ENCODE measurements around the gene JAK1.

Gene JAK1

GRCh38 chr1:64886877-64887276 is 79.5 kb downstream of the JAK1 start:
- Histone ChIP-seq H3K4me1 (ENCODE audit: control insufficient read depth, insufficient read depth, low read depth, low read length) (peaks cover 5% of the 10 kb centered on the region), H3K9ac (ENCODE audit: low read length) (no peak overlapping the region), H3K36me3 (ENCODE audit: control insufficient read depth in 1 of 2, insufficient read depth in 2 of 2, low read depth in 1 of 2, low read length in 2 of 2) (peaks cover 7 to 22% of the 10 kb centered on the region in 2 experiments), H3K4ac (ENCODE audit: low read depth in 1 of 2, low read length in 2 of 2) (no peak overlapping the region), H3K4me3 (ENCODE audit: insufficient read depth in 1 of 2, low read depth in 1 of 2, low read length in 2 of 2) (no peak overlapping the region), H4K91ac (ENCODE audit: low read length) (no peak overlapping the region), H3K27me3 (ENCODE audit: control insufficient read depth in 1 of 2, insufficient read depth in 1 of 2, low read length in 2 of 2) (no peaks in the 10 kb centered on the region), H2AFZ (ENCODE audit: low read depth, low read length) (no peak overlapping the region), H3K14ac (ENCODE audit: low read length in 2 of 2) (peak overlapping the region in 1 of 2 experiments; percentile 51), H3K4me2 (ENCODE audit: low read length, poor library complexity, severe bottlenecking) (no peak overlapping the region), H3K27ac (ENCODE audit: low read length, poor library complexity, severe bottlenecking) (no peak overlapping the region), H3K18ac (ENCODE audit: low read depth in 1 of 2, low read length in 2 of 2) (no peak overlapping the region), H2BK120ac (ENCODE audit: low read depth, low read length) (no peak overlapping the region), H4K8ac (ENCODE audit: low read length) (no peak overlapping the region), H2BK15ac (ENCODE audit: low read depth, poor library complexity, severe bottlenecking) (no peak overlapping the region), H3K9me3 (ENCODE audit: control insufficient read depth, low read length) (no peaks in the 10 kb centered on the region), H2BK12ac (ENCODE audit: low read length in 2 of 2) (no peak overlapping the region), H3K79me1 (replicated peaks; ENCODE audit: low read length, poor library complexity, severe bottlenecking) (peaks cover 27% of the 10 kb centered on the region), H2BK5ac (ENCODE audit: low read depth, low read length, poor library complexity, severe bottlenecking) (no peak overlapping the region), H2AK5ac (ENCODE audit: low read length, severe bottlenecking) (no peak overlapping the region), H3K23ac (ENCODE audit: low read length in 2 of 2) (no peak overlapping the region)
- DNase-seq, result no peak
- WGBS, result 100% methylated on average over 3 of the region's 4 CpGs

GRCh38 chr1:64885648-64886047 is 80.7 kb downstream of the JAK1 start:
- Histone ChIP-seq H3K4me3 (ENCODE audit: insufficient read depth in 1 of 2, low read depth in 1 of 2, low read length in 2 of 2) (no peak overlapping the region), H2BK5ac (ENCODE audit: low read depth, low read length, poor library complexity, severe bottlenecking) (no peak overlapping the region), H3K14ac (ENCODE audit: low read length in 2 of 2) (no peak overlapping the region), H2AK5ac (ENCODE audit: low read length, severe bottlenecking) (no peak overlapping the region), H2BK15ac (ENCODE audit: low read depth, poor library complexity, severe bottlenecking) (no peak overlapping the region), H2BK12ac (ENCODE audit: low read length in 2 of 2) (no peak overlapping the region), H3K36me3 (ENCODE audit: control insufficient read depth in 1 of 2, insufficient read depth in 2 of 2, low read depth in 1 of 2, low read length in 2 of 2) (peaks cover 7 to 22% of the 10 kb centered on the region in 2 experiments), H4K91ac (ENCODE audit: low read length) (no peak overlapping the region), H3K9me3 (ENCODE audit: control insufficient read depth, low read length) (no peaks in the 10 kb centered on the region), H2BK120ac (ENCODE audit: low read depth, low read length) (no peak overlapping the region), H3K18ac (ENCODE audit: low read depth in 1 of 2, low read length in 2 of 2) (no peak overlapping the region), H4K8ac (ENCODE audit: low read length) (no peak overlapping the region), H2AFZ (ENCODE audit: low read depth, low read length) (no peak overlapping the region), H3K4ac (ENCODE audit: low read depth in 1 of 2, low read length in 2 of 2) (no peak overlapping the region), H3K27me3 (ENCODE audit: control insufficient read depth in 1 of 2, insufficient read depth in 1 of 2, low read length in 2 of 2) (no peaks in the 10 kb centered on the region), H3K27ac (ENCODE audit: low read length, poor library complexity, severe bottlenecking) (no peak overlapping the region), H3K9ac (ENCODE audit: low read length) (no peak overlapping the region), H3K23ac (ENCODE audit: low read length in 2 of 2) (no peak overlapping the region), H3K4me2 (ENCODE audit: low read length, poor library complexity, severe bottlenecking) (no peak overlapping the region), H3K4me1 (ENCODE audit: control insufficient read depth, insufficient read depth, low read depth, low read length) (peaks cover 3% of the 10 kb centered on the region), H3K79me1 (replicated peaks; ENCODE audit: low read length, poor library complexity, severe bottlenecking) (peaks cover 23% of the 10 kb centered on the region)
- no peak for DNase-seq
- WGBS, result 71% methylated on average over 5 of the region's 6 CpGs

DNA sequence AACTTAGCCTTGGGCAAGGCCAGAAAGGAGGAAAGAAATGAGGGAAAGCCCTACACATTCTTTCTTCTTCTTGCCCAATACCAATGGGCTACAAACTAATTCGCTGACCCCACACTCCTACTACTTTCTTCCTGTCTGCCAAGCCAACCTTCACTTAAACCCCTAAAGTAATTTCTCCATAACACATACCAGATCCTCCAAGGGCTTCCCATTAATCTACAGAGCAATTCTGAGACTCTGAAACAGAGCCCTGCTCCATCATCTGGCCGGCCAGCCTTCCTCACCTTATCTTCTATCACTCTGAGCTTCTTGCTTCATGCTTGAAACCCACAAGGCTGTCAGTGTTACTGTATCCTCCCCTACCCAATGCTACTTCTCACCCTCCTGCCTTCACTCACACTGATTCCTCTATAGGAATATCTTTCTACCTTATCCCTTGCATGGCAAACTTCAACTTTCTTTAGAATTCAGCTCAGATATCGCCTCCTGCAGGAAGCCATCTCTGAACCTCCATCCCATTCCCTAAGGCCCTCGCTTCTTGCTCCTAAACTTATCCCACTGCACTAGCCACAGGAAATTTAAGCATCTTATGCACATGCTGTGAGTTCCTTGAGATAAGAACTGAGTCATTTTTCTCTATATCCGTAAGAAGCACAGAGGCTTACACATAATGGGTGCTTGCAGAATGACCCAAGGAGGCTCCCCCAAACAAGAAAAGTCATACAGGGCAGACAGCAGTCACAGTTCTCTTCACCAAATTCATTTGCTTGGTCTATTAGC is 81.9 kb downstream of the JAK1 start:
- Histone ChIP-seq H2BK5ac (ENCODE audit: low read depth, low read length, poor library complexity, severe bottlenecking) (no peak overlapping the region), H2BK120ac (ENCODE audit: low read depth, low read length) (no peak overlapping the region), H3K9me3 (ENCODE audit: control insufficient read depth, low read length) (no peaks in the 10 kb centered on the region), H3K23ac (ENCODE audit: low read length in 2 of 2) (no peak overlapping the region), H3K27ac (ENCODE audit: low read length, poor library complexity, severe bottlenecking) (no peak overlapping the region), H3K14ac (ENCODE audit: low read length in 2 of 2) (no peak overlapping the region), H3K9ac (ENCODE audit: low read length) (no peak overlapping the region), H2BK12ac (ENCODE audit: low read length in 2 of 2) (no peak overlapping the region), H4K8ac (ENCODE audit: low read length) (no peak overlapping the region), H4K91ac (ENCODE audit: low read length) (no peak overlapping the region), H3K4me2 (ENCODE audit: low read length, poor library complexity, severe bottlenecking) (no peak overlapping the region), H2AK5ac (ENCODE audit: low read length, severe bottlenecking) (no peak overlapping the region), H3K36me3 (ENCODE audit: control insufficient read depth in 1 of 2, insufficient read depth in 2 of 2, low read depth in 1 of 2, low read length in 2 of 2) (peaks cover 7 to 22% of the 10 kb centered on the region in 2 experiments), H3K79me1 (replicated peaks; ENCODE audit: low read length, poor library complexity, severe bottlenecking) (peaks cover 27% of the 10 kb centered on the region), H2BK15ac (ENCODE audit: low read depth, poor library complexity, severe bottlenecking) (no peak overlapping the region), H3K4me3 (ENCODE audit: insufficient read depth in 1 of 2, low read depth in 1 of 2, low read length in 2 of 2) (no peak overlapping the region), H3K27me3 (ENCODE audit: control insufficient read depth in 1 of 2, insufficient read depth in 1 of 2, low read length in 2 of 2) (no peaks in the 10 kb centered on the region), H3K4me1 (ENCODE audit: control insufficient read depth, insufficient read depth, low read depth, low read length) (peaks cover 3% of the 10 kb centered on the region), H3K18ac (ENCODE audit: low read depth in 1 of 2, low read length in 2 of 2) (no peak overlapping the region), H3K4ac (ENCODE audit: low read depth in 1 of 2, low read length in 2 of 2) (no peak overlapping the region), H2AFZ (ENCODE audit: low read depth, low read length) (no peak overlapping the region)
- 93% methylated on average over 5 of the region's 5 CpGs for WGBS
- no peak for DNase-seq

GRCh38 chr1:64882574-64883255 is 83.6 kb downstream of the JAK1 start:
- Histone ChIP-seq H2AK5ac (ENCODE audit: low read length, severe bottlenecking) (no peak overlapping the region), H3K4me3 (ENCODE audit: insufficient read depth in 1 of 2, low read depth in 1 of 2, low read length in 2 of 2) (no peak overlapping the region), H3K18ac (ENCODE audit: low read depth in 1 of 2, low read length in 2 of 2) (no peak overlapping the region), H3K27ac (ENCODE audit: low read length, poor library complexity, severe bottlenecking) (no peak overlapping the region), H3K14ac (ENCODE audit: low read length in 2 of 2) (no peak overlapping the region), H2BK120ac (ENCODE audit: low read depth, low read length) (no peak overlapping the region), H2AFZ (ENCODE audit: low read depth, low read length) (no peak overlapping the region), H3K9ac (ENCODE audit: low read length) (no peak overlapping the region), H3K4me1 (ENCODE audit: control insufficient read depth, insufficient read depth, low read depth, low read length) (peaks cover 2% of the 10 kb centered on the region), H3K9me3 (ENCODE audit: control insufficient read depth, low read length) (no peaks in the 10 kb centered on the region), H3K4me2 (ENCODE audit: low read length, poor library complexity, severe bottlenecking) (no peak overlapping the region), H3K36me3 (ENCODE audit: control insufficient read depth in 1 of 2, insufficient read depth in 2 of 2, low read depth in 1 of 2, low read length in 2 of 2) (peaks cover 11 to 34% of the 10 kb centered on the region in 2 experiments), H2BK5ac (ENCODE audit: low read depth, low read length, poor library complexity, severe bottlenecking) (no peak overlapping the region), H2BK15ac (ENCODE audit: low read depth, poor library complexity, severe bottlenecking) (no peak overlapping the region), H2BK12ac (ENCODE audit: low read length in 2 of 2) (no peak overlapping the region), H3K27me3 (ENCODE audit: control insufficient read depth in 1 of 2, insufficient read depth in 1 of 2, low read length in 2 of 2) (no peaks in the 10 kb centered on the region), H3K23ac (ENCODE audit: low read length in 2 of 2) (no peak overlapping the region), H3K79me1 (replicated peaks; ENCODE audit: low read length, poor library complexity, severe bottlenecking) (peaks cover 25% of the 10 kb centered on the region), H4K8ac (ENCODE audit: low read length) (no peak overlapping the region), H3K4ac (ENCODE audit: low read depth in 1 of 2, low read length in 2 of 2) (no peak overlapping the region), H4K91ac (ENCODE audit: low read length) (no peak overlapping the region)
- 99% methylated on average over 11 of the region's 11 CpGs for WGBS
- no peak for DNase-seq

All from mesenchymal stem cell (in vitro differentiated cells and primary cell).